ENCODE data around the gene ARHGEF33. TPM values are rescaled to one million over a fixed set of nuclear protein-coding genes. Genes with fewer than 3 reads are reported as not detected.

Gene ARHGEF33
- polyA plus RNA-seq, 2 of the 4 experiments (the other 2 are of a cell fraction), result 0.08 to 0.23 TPM

DNA sequence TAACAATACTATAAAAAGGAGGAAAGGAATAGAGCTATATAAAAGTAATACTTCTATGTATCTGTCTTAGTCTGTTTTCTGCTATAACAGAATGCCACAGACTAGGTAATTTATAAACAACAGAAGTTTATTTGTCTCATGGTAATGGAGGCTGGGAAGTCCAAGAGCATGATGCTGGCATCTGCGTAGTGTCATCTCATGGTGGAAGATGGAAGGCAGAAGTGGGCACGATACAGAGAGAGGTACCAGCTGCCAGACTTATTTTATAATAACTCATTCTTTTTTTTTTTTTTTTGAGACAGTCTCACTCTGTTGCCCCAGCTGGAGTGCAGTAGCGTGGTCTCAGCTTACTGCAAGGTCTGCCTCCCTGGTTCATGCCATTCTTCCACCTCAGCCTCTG is 18.2 kb upstream of the ARHGEF33 start:
- WGBS (ENCODE audit: missing lambda C conversion rate), result 97% methylated on average over 3 of the region's 3 CpGs
- no peak overlapping the region for H3K4me2 ChIP-seq
- DNase-seq (ENCODE audit: low read depth in 1 of 2, low spot score in 1 of 2) (no peak), ATAC-seq (no peak), FAIRE-seq (no peak)
- H3K4me1 ChIP-seq, result peaks cover 5% of the 10 kb centered on the region
- ChIA-PET CTCF (interaction anchor here (0.6 kb wide), 1 partner anchor 129 kb away, joined by 3 read pairs; no protein-coding TSS in a partner anchor), POLR2A (no interaction called here)
- no peak overlapping the region for H3K4me3 ChIP-seq
- peaks cover 21% of the 10 kb centered on the region; the same call in 2 of the 3 replicates for H3K9me3 ChIP-seq
- no peak overlapping the region for H3K27ac ChIP-seq
- TF ChIP-seq, protein P1, sequence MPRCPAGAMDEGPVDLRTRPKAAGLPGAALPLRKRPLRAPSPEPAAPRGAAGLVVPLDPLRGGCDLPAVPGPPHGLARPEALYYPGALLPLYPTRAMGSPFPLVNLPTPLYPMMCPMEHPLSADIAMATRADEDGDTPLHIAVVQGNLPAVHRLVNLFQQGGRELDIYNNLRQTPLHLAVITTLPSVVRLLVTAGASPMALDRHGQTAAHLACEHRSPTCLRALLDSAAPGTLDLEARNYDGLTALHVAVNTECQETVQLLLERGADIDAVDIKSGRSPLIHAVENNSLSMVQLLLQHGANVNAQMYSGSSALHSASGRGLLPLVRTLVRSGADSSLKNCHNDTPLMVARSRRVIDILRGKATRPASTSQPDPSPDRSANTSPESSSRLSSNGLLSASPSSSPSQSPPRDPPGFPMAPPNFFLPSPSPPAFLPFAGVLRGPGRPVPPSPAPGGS (IDR thresholded peaks at IDR 0.05), result no peak
- TF ChIP-seq, protein P2, sequence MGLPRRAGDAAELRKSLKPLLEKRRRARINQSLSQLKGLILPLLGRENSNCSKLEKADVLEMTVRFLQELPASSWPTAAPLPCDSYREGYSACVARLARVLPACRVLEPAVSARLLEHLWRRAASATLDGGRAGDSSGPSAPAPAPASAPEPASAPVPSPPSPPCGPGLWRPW (IDR thresholded peaks at IDR 0.05), result no peak
- TF ChIP-seq SREBF2 (IDR thresholded peaks at IDR 0.05), result no peak
- TF ChIP-seq, protein P3, sequence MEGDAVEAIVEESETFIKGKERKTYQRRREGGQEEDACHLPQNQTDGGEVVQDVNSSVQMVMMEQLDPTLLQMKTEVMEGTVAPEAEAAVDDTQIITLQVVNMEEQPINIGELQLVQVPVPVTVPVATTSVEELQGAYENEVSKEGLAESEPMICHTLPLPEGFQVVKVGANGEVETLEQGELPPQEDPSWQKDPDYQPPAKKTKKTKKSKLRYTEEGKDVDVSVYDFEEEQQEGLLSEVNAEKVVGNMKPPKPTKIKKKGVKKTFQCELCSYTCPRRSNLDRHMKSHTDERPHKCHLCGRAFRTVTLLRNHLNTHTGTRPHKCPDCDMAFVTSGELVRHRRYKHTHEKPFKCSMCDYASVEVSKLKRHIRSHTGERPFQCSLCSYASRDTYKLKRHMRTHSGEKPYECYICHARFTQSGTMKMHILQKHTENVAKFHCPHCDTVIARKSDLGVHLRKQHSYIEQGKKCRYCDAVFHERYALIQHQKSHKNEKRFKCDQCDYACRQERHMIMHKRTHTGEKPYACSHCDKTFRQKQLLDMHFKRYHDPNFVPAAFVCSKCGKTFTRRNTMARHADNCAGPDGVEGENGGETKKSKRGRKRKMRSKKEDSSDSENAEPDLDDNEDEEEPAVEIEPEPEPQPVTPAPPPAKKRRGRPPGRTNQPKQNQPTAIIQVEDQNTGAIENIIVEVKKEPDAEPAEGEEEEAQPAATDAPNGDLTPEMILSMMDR (IDR thresholded peaks at IDR 0.05), result no peak
- no peak for TF ChIP-seq TFCP2L1 (CRISPR knock-in tag; IDR thresholded peaks at IDR 0.05)
- no peak for TF ChIP-seq ZFP36 (IDR thresholded peaks at IDR 0.05; ENCODE audit: borderline replicate concordance, partially characterized antibody)
- TF ChIP-seq EHMT2 (IDR thresholded peaks at IDR 0.05; ENCODE audit: low read depth), result no peak
- no peak for TF ChIP-seq EHF (CRISPR knock-in tag; IDR thresholded peaks at IDR 0.05)
- no peak for TF ChIP-seq ZSCAN20 (CRISPR knock-in tag; IDR thresholded peaks at IDR 0.05)
- TF ChIP-seq, protein P4, sequence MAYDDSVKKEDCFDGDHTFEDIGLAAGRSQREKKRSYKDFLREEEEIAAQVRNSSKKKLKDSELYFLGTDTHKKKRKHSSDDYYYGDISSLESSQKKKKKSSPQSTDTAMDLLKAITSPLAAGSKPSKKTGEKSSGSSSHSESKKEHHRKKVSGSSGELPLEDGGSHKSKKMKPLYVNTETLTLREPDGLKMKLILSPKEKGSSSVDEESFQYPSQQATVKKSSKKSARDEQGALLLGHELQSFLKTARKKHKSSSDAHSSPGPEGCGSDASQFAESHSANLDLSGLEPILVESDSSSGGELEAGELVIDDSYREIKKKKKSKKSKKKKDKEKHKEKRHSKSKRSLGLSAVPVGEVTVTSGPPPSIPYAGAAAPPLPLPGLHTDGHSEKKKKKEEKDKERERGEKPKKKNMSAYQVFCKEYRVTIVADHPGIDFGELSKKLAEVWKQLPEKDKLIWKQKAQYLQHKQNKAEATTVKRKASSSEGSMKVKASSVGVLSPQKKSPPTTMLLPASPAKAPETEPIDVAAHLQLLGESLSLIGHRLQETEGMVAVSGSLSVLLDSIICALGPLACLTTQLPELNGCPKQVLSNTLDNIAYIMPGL (CRISPR knock-in tag; IDR thresholded peaks at IDR 0.05; ENCODE audit: borderline replicate concordance), result no peak
- TF ChIP-seq PHF8 (IDR thresholded peaks at IDR 0.05; ENCODE audit: borderline replicate concordance, low read depth), result no peak

DNA sequence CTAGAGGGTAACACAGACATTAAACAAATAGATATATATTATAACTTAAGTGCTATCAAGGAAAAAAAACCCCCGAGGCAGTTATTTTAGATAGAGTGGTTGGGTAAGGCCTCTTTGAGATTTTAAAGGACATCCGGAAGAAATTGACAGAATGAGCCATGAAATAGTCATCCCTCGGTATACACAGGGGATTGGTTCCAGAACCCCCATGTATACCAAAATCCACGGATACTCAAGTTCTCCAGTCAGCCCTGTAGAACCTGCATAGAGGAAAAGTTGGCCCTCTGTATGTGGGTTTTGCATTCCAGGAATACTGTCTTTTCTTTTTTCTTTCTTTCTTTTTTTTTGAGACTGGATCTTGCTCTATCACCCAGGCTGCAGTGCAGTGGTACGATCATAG is 15.9 kb upstream of the ARHGEF33 start:
- Histone ChIP-seq H3K27ac (no peak overlapping the region), H3K4me2 (no peak overlapping the region), H3K4me3 (no peak overlapping the region), H3K4me1 (peaks cover 9% of the 10 kb centered on the region), H3K9me3 (peaks cover 21% of the 10 kb centered on the region; the same call in 2 of the 3 replicates)
- no peak for FAIRE-seq
- POLR2A ChIA-PET, result interaction anchor here (1.5 kb wide), 1 partner anchor 122 kb away, joined by 4 read pairs; the partner anchor contains the start of gene SRSF7
- no peak for TF ChIP-seq KDM5A (IDR thresholded peaks at IDR 0.05)
- no peak for TF ChIP-seq ZSCAN20 (CRISPR knock-in tag; IDR thresholded peaks at IDR 0.05)
- no peak for TF ChIP-seq RAD21 (conservative IDR thresholded peaks at IDR 0.05 in 1 of 2, IDR thresholded peaks at IDR 0.05 in 1 of 2)
- no peak for TF ChIP-seq ZFP36 (IDR thresholded peaks at IDR 0.05; ENCODE audit: borderline replicate concordance, partially characterized antibody)
- TF ChIP-seq RFX5 (IDR thresholded peaks at IDR 0.05), result no peak
- no peak for TF ChIP-seq HEYL (CRISPR knock-in tag; IDR thresholded peaks at IDR 0.05)
- TF ChIP-seq, protein P5, sequence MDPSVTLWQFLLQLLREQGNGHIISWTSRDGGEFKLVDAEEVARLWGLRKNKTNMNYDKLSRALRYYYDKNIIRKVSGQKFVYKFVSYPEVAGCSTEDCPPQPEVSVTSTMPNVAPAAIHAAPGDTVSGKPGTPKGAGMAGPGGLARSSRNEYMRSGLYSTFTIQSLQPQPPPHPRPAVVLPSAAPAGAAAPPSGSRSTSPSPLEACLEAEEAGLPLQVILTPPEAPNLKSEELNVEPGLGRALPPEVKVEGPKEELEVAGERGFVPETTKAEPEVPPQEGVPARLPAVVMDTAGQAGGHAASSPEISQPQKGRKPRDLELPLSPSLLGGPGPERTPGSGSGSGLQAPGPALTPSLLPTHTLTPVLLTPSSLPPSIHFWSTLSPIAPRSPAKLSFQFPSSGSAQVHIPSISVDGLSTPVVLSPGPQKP (IDR thresholded peaks at IDR 0.05; ENCODE audit: low read depth, low read length), result no peak
- no peak for TF ChIP-seq RCOR1 (IDR thresholded peaks at IDR 0.05; ENCODE audit: low read depth, low read length)
- TF ChIP-seq SMC3 (IDR thresholded peaks at IDR 0.05), result no peak
- TF ChIP-seq BHLHE40 (IDR thresholded peaks at IDR 0.05; ENCODE audit: low read depth, low read length), result no peak
- no peak for TF ChIP-seq NPAS2 (CRISPR knock-in tag; IDR thresholded peaks at IDR 0.05; ENCODE audit: borderline replicate concordance)
- no peak for TF ChIP-seq EP300 (IDR thresholded peaks at IDR 0.05)
- TF ChIP-seq, protein P6, sequence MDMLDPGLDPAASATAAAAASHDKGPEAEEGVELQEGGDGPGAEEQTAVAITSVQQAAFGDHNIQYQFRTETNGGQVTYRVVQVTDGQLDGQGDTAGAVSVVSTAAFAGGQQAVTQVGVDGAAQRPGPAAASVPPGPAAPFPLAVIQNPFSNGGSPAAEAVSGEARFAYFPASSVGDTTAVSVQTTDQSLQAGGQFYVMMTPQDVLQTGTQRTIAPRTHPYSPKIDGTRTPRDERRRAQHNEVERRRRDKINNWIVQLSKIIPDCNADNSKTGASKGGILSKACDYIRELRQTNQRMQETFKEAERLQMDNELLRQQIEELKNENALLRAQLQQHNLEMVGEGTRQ (IDR thresholded peaks at IDR 0.05), result no peak
- no peak for TF ChIP-seq CHD4 (IDR thresholded peaks at IDR 0.05; ENCODE audit: borderline replicate concordance)
- TF ChIP-seq JUN (IDR thresholded peaks at IDR 0.05), result no peak
- CTCF ChIA-PET, result interaction anchor here (1.2 kb wide), 1 partner anchor 13 kb away, joined by 3 read pairs; no protein-coding TSS in a partner anchor
- 72% methylated on average over 5 of the region's 5 CpGs for WGBS (ENCODE audit: missing lambda C conversion rate)
- no peak for DNase-seq (ENCODE audit: low read depth in 1 of 2, low spot score in 1 of 2)
- no peak for ATAC-seq

Measured in A549 (cell line).